GM19328 (cell line): ENCODE data around the gene PREB.

ENCODE experiments used
- ATAC-seq: cut with Tn5 transposase; IDR thresholded peaks from one replicate; pipeline ENCODE4 v1.9.1; 2021; ENCODE audit warnings: mild to moderate bottlenecking, moderate library complexity; ENCODE audit not compliant: unreplicated experiment

The PREB gene

GRCh38 chr2:27083410-27084296 lies 50.8 kb downstream of the PREB start:
- ATAC-seq, result no peak

GRCh38 chr2:27082773-27083409 lies 51.5 kb downstream of the PREB start:
- ATAC-seq, result no peak

- no peak for ATAC-seq
These were observed 52.3 kb downstream of the PREB start for GRCh38 chr2:27081984-27082772.
